Hippocampal formation (tissue), 2 donors: ENCODE measurements around the gene DDX52.
"Not testable (repeated sequence)": the region's sequence is repeated elsewhere in the genome, so short reads cannot be mapped to it uniquely, and the experiment has no call there.

Experiments
- DNase-seq, 2 donors: peaks; one replicate each; lab custom pipeline; 2025; lab: John Stamatoyannopoulos, UW

DDX52 gene

DNA sequence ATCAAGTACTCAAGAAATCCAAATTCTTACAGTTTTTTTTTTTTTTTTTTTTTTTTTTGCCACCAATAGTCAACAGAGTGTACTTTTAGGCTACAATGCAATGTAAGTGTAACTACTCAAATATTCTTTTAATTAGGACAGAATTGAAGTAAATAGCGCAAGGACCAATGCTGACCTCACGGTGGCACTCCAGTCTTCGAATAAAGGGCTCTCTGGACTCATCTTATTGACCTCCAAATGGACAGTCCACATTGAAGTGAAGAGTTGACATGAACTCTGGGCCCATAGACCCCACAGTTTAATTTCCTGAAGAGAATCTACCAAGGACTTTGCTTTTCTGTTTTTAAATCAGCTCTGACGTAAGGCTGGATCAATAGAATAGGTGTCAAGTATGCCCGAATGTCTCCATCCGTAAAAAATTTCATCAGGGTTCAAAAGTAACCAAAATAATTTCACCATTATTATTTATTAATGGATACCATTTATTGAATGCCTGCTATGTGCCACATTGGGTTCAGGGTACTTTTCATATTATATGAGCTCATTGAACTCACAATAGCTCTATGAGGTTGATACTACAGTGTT is 7.3 kb upstream of the DDX52 start:
- DNase-seq: peak in 1 of 2 donors; percentile 2

GRCh38 chr17:37648555-37648954 is 5.3 kb upstream of the DDX52 start:
- no peak for DNase-seq

GRCh38 chr17:37647856-37648255 is 4.6 kb upstream of the DDX52 start:
- no peak for DNase-seq

- DNase-seq: no peak
These were observed 623 bp upstream of the DDX52 start for GRCh38 chr17:37643869-37644268.

DNA sequence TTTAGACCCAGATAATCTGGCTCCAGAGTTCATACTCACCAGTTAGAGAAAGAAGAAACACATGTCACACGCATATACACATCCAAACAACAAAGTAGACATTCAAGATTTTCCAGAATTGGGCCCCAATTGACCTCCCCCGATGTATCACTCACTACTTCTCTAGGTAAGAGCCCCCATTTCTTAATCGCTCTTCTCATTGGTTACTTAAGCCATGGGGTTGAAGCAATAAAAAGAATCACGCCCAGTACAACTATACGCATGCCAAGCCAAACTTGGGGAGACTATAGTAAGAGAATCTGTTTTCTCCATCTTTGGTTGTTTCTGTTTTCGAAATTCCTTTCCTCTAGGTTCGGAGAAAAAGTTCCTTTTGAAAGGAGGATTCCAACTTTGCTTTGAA is 565 bp downstream of the DDX52 start:
- DNase-seq: no peak

DNA sequence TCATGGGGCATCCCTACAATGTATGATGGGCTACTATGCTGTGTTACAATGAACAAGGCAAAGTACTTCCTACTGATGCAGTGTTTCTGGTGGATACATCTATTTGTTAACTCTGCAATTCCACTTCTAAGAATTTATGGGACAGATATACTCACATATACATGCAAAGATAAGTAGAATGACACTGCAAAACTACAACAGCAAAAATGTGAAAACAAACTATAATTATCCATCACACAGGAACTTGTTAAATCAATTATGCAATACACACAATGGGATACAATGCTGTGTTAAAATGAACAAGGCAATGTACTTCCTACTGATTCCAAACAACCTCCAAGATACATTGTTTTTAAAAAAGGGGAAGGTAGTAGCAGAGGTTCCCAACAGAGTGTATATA is 3.2 kb downstream of the DDX52 start:
- DNase-seq: no peak

GRCh38 chr17:37637956-37638355 is 5.3 kb downstream of the DDX52 start:
- DNase-seq: no peak

DNA sequence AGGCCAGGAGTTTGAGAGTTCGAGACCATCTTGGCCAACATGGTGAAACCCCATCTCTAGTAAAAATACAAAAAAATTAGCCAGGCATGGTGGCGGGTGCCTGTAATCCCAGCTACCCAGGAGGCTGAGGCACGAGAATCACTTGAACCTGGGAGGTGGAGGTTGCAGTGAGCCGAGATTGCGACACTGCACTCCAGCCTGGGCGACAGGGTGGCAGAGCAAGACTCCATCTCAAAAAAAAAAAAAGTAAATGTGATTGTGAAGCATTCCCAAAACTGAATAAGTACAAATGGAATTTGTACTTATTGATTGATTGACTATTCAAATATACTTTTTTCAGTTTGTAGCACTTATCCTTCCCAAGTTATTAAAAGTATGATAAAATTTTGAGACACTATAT is 26.8 kb downstream of the DDX52 start:
- DNase-seq: not testable (repeated sequence)

DNA sequence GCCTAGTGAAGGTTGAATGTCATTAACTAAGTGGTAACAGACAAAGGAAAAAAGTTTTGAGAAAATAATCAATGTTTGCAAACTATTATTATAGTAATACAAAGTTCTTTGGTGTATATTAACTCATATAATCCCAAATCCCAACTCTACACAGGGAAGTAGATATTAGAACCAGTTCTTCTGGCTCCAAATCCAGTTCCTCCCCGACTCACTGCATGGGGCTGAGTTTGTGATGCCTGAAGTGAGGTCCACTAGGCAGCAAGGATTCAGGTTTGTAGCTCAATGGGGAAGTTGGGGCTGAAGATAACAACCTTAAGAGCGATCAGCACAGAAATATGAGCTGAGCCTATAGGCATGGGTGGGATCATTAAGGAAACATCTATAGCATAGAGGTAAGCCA is 28.4 kb downstream of the DDX52 start:
- DNase-seq: no peak

GRCh38 chr17:37614391-37614790 is 28.9 kb downstream of the DDX52 start:
- no peak for DNase-seq

DNA sequence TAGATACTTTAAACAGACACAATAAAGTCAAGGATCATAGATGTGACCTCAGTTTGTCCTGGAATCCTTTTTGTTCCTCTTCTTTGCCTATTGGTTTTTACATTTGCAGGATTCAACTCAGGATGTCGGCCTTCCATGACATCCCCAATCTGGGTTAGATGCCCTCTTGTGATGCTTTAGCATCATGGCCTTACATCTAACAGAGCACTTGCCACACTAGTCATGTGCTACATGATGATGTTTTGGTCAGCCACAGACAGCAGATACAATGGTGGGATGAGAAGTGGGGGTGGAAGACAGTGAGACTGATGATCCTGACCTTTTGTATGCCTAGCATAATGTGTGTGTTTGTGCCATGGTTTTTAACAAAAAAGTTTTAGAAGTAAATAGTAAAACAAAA is 32.3 kb downstream of the DDX52 start:
- no peak for DNase-seq

DNA sequence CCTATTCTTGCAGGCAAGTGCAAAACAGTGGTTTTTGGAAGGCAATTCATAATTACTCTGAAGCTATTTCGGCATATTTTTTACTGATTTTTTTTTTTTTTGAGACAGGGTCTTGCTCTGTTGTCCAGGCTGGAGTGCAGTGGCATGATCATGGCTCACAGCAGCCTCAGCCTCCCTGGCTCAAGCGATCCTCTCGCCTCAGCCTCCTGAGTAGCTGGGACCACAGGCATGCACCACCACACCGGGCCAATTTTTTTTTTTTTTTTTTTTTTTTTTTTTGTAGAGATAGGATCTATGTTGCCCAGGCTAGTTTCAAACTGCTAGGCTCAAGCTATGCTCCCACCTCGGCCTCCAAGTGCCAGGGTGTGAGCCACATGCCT is 33.2 kb downstream of the DDX52 start:
- not testable (repeated sequence) for DNase-seq

DNA sequence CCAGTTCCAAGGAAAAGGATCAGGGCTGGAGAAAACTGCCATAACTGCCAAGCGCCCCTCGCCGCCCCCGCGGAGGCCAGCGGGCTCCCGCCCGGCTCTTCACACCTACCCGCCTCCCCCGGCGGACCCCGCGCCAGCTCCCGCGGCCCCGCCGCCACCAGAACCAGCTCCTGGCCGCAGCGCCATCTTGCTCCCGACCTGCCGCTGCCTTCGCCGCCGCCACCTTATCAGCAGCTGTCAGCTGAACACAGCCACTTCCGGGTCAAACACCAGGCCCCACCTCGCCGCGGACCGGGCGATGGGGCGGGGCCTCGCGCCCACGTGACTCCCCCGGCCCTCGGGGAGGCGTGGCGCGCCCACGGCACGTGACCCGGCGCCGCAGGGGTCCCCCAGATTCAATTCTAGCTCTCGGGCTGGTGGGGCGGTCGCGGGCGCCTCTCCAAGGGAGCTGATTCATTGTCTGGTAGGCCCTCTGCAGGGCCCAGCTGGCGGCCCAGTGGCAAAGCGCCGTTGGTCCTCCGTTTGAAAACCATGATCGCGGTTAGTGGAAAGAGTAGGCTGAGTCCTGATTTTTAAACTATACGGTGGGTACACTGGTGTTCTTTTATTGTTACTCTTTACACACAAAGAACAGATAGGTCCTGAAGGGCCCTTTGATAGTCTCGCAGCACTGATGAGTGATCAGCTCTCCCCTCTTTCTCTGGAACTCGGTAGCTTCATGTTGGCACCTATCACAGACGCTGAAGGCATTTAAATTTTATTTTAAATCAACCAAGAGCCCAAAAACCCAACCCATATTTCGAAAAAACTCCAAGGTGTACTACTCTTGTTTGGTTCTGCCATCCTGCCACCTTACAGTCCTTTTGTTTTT is 33.8 kb downstream of the DDX52 start, which contains the start of gene SYNRG:
Gene SYNRG (minus strand): TSS at position 249 of the 871 bp plus-strand sequence. CDS start 63 bp downstream, at position 186.
- DNase-seq: peak; percentile 95 to 96

- peak in 1 of 2 donors; percentile 53 for DNase-seq
These were observed 34.7 kb downstream of the DDX52 start for GRCh38 chr17:37608351-37609169.

DNA sequence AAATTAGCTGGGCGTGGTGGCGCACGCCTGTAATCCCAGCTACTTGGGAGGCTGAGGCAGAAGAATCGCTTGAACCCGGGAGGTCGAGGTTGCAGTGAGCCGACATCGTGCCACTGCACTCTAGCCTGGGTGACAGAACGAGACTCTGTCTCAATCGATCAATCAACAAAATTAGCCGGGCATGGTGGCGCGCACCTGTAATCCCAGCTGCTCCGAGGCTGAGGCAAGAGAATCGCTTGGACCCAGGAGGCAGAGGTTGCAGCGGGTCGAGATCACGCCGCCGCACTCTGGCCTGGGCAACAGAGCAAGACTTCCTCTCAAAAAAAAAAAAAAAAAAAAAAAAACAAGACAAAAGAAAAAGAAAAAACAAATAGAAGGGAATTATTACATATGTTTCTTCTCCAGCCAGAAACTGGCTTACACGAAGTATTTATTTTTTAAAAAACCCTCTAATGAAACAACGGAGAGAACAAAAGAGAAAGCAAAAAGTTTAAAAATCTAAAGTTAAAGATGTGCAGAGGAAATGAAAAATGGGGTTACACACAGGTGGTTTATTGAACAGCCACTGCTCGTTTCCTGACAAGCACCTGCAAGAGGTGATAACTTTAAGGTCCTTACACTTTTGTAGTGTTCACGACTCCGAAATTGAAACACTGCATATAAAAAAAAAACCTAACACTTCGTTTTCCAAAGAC is 35.5 kb downstream of the DDX52 start:
- no peak for DNase-seq

- DNase-seq: no peak
These were observed 37.3 kb downstream of the DDX52 start for GRCh38 chr17:37605813-37606505.

DNA sequence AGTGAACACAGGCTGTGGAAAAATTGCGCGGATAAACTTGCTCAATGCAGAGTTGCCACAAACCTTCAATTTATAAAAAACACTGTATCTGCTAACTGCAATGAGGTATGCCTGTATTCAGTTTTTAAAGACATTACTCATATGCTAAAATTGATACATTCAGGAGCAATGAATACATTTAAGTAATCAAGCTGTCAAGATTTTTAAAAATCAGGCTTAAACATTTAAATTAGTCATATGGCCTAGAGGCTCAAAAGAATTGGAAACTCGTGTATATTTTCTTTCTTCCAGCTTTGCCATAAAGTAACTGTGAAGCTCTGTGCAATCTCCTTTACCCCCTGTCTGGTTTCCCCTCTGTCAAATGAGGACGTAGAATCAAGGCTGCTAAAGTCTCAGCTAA is 38.2 kb downstream of the DDX52 start:
- DNase-seq: no peak

- no peak for DNase-seq
These were observed 38.7 kb downstream of the DDX52 start for GRCh38 chr17:37604556-37604955.

DNA sequence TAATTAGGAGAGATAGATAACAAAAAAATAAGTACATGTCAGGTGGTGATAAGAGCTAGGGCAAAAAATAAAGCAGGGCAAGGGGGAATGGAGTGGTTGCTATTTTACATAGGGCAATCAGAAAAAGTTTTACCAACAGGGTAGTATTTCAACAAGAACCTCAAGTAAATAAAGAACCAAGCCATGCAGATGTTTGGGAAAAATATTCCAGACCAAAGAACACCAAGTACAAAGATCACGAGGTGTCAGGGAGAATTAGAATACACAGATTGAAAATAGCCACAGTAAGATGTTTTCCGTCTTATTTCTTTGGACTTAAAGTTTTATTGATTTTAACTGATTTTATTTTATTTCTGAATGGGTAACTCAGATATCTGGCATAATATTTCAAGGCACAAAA is 45.1 kb downstream of the DDX52 start:
- no peak for DNase-seq

DNA sequence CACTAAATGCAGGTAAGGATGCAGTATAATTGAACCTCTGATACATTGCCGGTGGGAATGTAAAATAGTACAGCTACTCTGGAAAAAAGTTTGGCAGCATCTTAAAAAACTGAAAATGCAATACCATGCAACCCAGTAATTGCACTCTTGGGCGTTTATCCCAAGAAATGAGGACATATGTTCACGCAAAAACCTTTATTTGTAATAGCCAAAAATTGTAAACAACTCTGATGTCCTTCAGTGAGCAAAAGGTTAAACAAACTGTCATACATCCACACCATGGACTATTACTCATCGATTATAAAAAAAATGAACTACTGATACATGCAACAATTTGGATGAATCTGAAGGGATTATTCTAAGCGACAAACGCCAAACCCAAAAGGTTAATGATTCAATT is 51.0 kb downstream of the DDX52 start:
- DNase-seq: no peak

DNA sequence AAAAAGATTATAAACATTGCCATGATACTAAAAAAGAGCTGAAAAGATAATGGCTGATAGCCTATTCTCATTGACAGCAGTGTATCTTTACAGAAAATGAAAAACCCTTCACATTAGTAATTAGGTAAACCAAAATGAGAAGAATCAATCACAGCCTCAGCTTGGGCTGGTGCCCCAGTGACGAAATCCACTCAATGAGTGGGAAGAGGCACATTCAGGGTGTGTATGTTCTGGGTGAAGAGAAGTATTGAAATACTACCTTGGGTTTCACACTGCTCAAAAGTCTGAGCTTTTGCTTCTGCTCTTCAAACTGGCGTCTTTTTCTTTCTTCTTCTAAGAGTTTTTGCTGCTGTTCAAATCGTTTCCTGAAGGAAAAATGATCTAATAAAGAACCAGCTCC is 58.2 kb downstream of the DDX52 start:
- no peak for DNase-seq
